K562 (cell line): ENCODE results near the gene RPS6KA2. TPM values are rescaled to one million over a fixed set of nuclear protein-coding genes. Genes with fewer than 3 reads are reported as not detected.

Experiments used
- DPF2 ChIP-seq: fragments of 450-650 bp; IDR thresholded peaks from 2 replicates; pipeline ENCODE4 v1.6.1; 2016
- PHB ChIP-seq: fragments of 250-450 bp; sonication (Bioruptor Pico); IDR thresholded peaks from 2 replicates; pipeline ENCODE4 v1.5.0; 2021
- SIN3A ChIP-seq, 2 experiments: fragments of 150-350 bp in 1 of 2; IDR thresholded peaks; 2 replicates each; pipeline ENCODE4 v1.6.1; 2011 to 2016; ENCODE audit warnings: borderline replicate concordance in 2 of 2, low read depth in 2 of 2, low read length in 2 of 2, mild to moderate bottlenecking in 2 of 2, moderate library complexity in 2 of 2; ENCODE audit not compliant: control insufficient read depth in 1 of 2
- SNIP1 ChIP-seq: fragments of 450-650 bp; IDR thresholded peaks from 2 replicates; pipeline ENCODE4 v1.7.1; 2017; ENCODE audit warnings: low read depth, mild to moderate bottlenecking
- U2AF2 ChIP-seq: fragments of 200-400 bp; formaldehyde crosslinking; optimal IDR thresholded peaks from 2 replicates; pipeline ENCODE3; 2017; ENCODE audit warnings: low read depth, mild to moderate bottlenecking, low read length
- ZNF239 ChIP-seq: fragments of 250-450 bp; sonication (Bioruptor Pico); IDR thresholded peaks from 2 replicates; pipeline ENCODE4 v1.4.0; 2020; ENCODE audit warnings: mild to moderate bottlenecking
- polyA plus RNA-seq, 8 experiments: library from polyadenylated mRNA; depleted of rRNA in 4 of 8; stranded (reverse) in 5 of 8; unstranded in 3 of 8; fragments of >200 nt; fragmentation: Nextera tagmentation in 2 of 8; fragmentation: Illumina TruSeq in 1 of 8; extraction: Ambion mirVana in 2 of 8; extraction: Trizol in 1 of 8; gene quantifications; 2 replicates each; pipeline versions ENCODE4 v1.2.1 to v1.2.3, GENCODE V29; 2011 to 2014; ENCODE audit warnings: inconsistent platforms in 1 of 8, missing spikeins in 1 of 8
- total RNA-seq, 7 experiments: library from RNA; depleted of rRNA in 6 of 7; stranded (reverse); fragments of >200 nt in 6 of 7; fragmentation: Illumina TruSeq in 2 of 7; extraction: Trizol in 2 of 7; gene quantifications; 2 replicates each; pipeline versions ENCODE4 v1.2.1 to v1.2.3, GENCODE V29; 2011 to 2021; ENCODE audit warnings: low replicate concordance in 1 of 7
- TF ChIP-seq, protein P1 (sequence below), 3 experiments: IDR thresholded peaks in 2 of 3; conservative IDR thresholded peaks in 1 of 3; 2 replicates each; pipeline ENCODE4 v1.5.1; 2011 to 2012; ENCODE audit warnings: low read length in 3 of 3, mild to moderate bottlenecking in 3 of 3, control low read depth in 2 of 3, improper control_type of control experiment in 1 of 3, inconsistent platforms in 1 of 3, low read depth in 1 of 3, mixed read lengths in 1 of 3, moderate library complexity in 1 of 3; ENCODE audit not compliant: insufficient read depth in 2 of 3
- TF ChIP-seq, protein P2 (sequence below): sonication (generic); formaldehyde crosslinking; IDR thresholded peaks from 2 replicates; pipeline ENCODE4 v1.8.1; 2023; ENCODE audit warnings: mild to moderate bottlenecking, missing genetic modification reagents

RPS6KA2 gene
- total and polyA plus RNA-seq, 9 of the 15 experiments (the other 6 are each of a cell fraction or from before 2014, with no cell fraction given): 0.29 to 1.00 (median 0.53) TPM

DNA sequence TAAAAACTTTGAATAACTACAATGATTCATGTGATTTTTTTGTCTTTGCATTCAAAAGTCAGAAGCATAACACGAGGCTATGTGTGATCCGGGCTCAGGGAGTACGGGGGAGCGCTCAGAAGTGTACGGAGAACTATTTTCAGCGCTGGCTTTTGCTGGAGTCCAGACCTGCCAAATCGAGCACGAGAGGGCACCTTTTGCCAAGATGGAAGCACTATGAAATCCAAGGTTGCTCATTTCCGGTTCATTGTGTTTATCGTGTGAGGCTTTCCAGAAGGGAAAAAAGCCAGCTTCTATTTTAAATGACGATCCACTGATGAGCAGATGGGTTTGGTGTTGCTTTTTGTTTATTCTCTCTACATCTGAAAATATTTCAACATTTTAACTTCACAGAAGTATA lies 51.8 kb downstream of the RPS6KA2 start (continued):
- TF ChIP-seq, protein P1, sequence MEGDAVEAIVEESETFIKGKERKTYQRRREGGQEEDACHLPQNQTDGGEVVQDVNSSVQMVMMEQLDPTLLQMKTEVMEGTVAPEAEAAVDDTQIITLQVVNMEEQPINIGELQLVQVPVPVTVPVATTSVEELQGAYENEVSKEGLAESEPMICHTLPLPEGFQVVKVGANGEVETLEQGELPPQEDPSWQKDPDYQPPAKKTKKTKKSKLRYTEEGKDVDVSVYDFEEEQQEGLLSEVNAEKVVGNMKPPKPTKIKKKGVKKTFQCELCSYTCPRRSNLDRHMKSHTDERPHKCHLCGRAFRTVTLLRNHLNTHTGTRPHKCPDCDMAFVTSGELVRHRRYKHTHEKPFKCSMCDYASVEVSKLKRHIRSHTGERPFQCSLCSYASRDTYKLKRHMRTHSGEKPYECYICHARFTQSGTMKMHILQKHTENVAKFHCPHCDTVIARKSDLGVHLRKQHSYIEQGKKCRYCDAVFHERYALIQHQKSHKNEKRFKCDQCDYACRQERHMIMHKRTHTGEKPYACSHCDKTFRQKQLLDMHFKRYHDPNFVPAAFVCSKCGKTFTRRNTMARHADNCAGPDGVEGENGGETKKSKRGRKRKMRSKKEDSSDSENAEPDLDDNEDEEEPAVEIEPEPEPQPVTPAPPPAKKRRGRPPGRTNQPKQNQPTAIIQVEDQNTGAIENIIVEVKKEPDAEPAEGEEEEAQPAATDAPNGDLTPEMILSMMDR (IDR thresholded peaks at IDR 0.05 in 2 of 3, conservative IDR thresholded peaks at IDR 0.05 in 1 of 3; ENCODE audit: insufficient read depth in 2 of 3, low read depth in 1 of 3, low read length in 3 of 3): no peak
- TF ChIP-seq DPF2 (no peak), ZNF239 (CRISPR knock-in tag) (no peak), SIN3A (IDR thresholded peaks at IDR 0.05; ENCODE audit: borderline replicate concordance in 2 of 2, control insufficient read depth in 1 of 2, low read depth in 2 of 2, low read length in 2 of 2) (no peak), U2AF2 (no peak), SNIP1 (no peak), PHB (no peak)
- TF ChIP-seq, protein P2, sequence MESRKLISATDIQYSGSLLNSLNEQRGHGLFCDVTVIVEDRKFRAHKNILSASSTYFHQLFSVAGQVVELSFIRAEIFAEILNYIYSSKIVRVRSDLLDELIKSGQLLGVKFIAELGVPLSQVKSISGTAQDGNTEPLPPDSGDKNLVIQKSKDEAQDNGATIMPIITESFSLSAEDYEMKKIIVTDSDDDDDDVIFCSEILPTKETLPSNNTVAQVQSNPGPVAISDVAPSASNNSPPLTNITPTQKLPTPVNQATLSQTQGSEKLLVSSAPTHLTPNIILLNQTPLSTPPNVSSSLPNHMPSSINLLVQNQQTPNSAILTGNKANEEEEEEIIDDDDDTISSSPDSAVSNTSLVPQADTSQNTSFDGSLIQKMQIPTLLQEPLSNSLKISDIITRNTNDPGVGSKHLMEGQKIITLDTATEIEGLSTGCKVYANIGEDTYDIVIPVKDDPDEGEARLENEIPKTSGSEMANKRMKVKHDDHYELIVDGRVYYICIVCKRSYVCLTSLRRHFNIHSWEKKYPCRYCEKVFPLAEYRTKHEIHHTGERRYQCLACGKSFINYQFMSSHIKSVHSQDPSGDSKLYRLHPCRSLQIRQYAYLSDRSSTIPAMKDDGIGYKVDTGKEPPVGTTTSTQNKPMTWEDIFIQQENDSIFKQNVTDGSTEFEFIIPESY (CRISPR knock-in tag): no peak
